Smooth muscle cell (in vitro differentiated cells): Measurements from ENCODE around the gene TPD52L1. TPM values are rescaled to one million over a fixed set of nuclear protein-coding genes. Genes with fewer than 3 reads are reported as not detected.
A peak's percentile ranks its signal among the peaks of the same experiment; 100 is the strongest.

Experiments used
- DNase-seq: peaks from one replicate; lab custom pipeline; 2025; ENCODE audit not compliant: unreplicated experiment; lab: John Stamatoyannopoulos, UW
- H2AFZ ChIP-seq: fragments of 200-600 bp; sonication (generic); 2 replicates; pipeline ENCODE4 v1.6.0; 2016; ENCODE audit warnings: antibody characterized with exemption, low read depth, mild to moderate bottlenecking
- H3F3A ChIP-seq: fragments of 200-600 bp; sonication (generic); 2 replicates; pipeline ENCODE4 v1.6.0; 2017; ENCODE audit warnings: antibody characterized with exemption, low read depth
- H3K27ac ChIP-seq: fragments of 200-600 bp; sonication (generic); 2 replicates; pipeline ENCODE4 v1.5.1; 2016; ENCODE audit warnings: low read depth, mild to moderate bottlenecking
- H3K27me3 ChIP-seq: fragments of 200-600 bp; sonication (generic); 2 replicates; pipeline ENCODE4 v1.6.1; 2016; ENCODE audit warnings: low read depth, mild to moderate bottlenecking
- H3K36me3 ChIP-seq: fragments of 200-600 bp; sonication (generic); 2 replicates; pipeline ENCODE4 v1.5.1; 2016; ENCODE audit warnings: low read depth
- H3K4me1 ChIP-seq: fragments of 200-600 bp; sonication (generic); 2 replicates; pipeline ENCODE4 v1.5.1; 2016; ENCODE audit warnings: low read depth
- H3K4me2 ChIP-seq: fragments of 200-600 bp; sonication (generic); 2 replicates; pipeline ENCODE4 v1.6.0; 2016; ENCODE audit warnings: mild to moderate bottlenecking
- H3K4me3 ChIP-seq: fragments of 200-600 bp; sonication (generic); 2 replicates; pipeline ENCODE4 v1.5.1; 2016; ENCODE audit warnings: mild to moderate bottlenecking
- H3K79me2 ChIP-seq: fragments of 200-600 bp; sonication (generic); 2 replicates; pipeline ENCODE4 v1.6.0; 2016; ENCODE audit warnings: low read depth, mild to moderate bottlenecking
- H3K9ac ChIP-seq: fragments of 200-600 bp; sonication (generic); 2 replicates; pipeline ENCODE4 v1.6.0; 2016; ENCODE audit warnings: low read depth
- H3K9me3 ChIP-seq: fragments of 200-600 bp; sonication (generic); replicated peaks from 2 replicates; pipeline ENCODE4 v1.5.1; 2016; ENCODE audit warnings: low read depth
- H4K20me1 ChIP-seq: fragments of 200-600 bp; sonication (generic); 2 replicates; pipeline ENCODE4 v1.6.0; 2016; ENCODE audit warnings: low read depth
- CTCF ChIP-seq: fragments of 200-600 bp; sonication (generic); IDR thresholded peaks from 2 replicates; pipeline ENCODE4 v1.5.1; 2017; ENCODE audit warnings: borderline replicate concordance, mild to moderate bottlenecking, antibody characterized with exemption; ENCODE audit not compliant: insufficient read depth, poor library complexity, severe bottlenecking
- WGBS: methylation state at CpG from one replicate; pipeline ENCODE4 v1.1.7; 2016; ENCODE audit warnings: low lambda C conversion rate; 5-methylcytosine and 5-hydroxymethylcytosine counted together
- polyA plus RNA-seq: library from polyadenylated mRNA; unstranded; fragments of >200 nt; fragmentation: Nextera tagmentation; extraction: Ambion mirVana; gene quantifications from 2 replicates; pipeline ENCODE4 v1.2.1, GENCODE V29; 2016
- total RNA-seq: library from RNA; depleted of rRNA; stranded (reverse); fragments of >200 nt; gene quantifications from 2 replicates; pipeline ENCODE4 v1.2.3, GENCODE V29; 2014

The TPD52L1 gene
- total and polyA plus RNA-seq, 2 experiments from 2014 or later = 15.3 to 65.8 TPM

- Histone ChIP-seq H3K4me1 (peaks cover 7% of the 10 kb centered on the region), H3K4me3 (no peak overlapping the region), H2AFZ (no peak overlapping the region), H3K9me3 (no peaks in the 10 kb centered on the region), H3K4me2 (no peak overlapping the region), H3K79me2 (no peaks in the 10 kb centered on the region), H3F3A (peaks cover 26% of the 10 kb centered on the region), H4K20me1 (no peaks in the 10 kb centered on the region), H3K36me3 (no peaks in the 10 kb centered on the region), H3K9ac (no peak overlapping the region), H3K27me3 (no peaks in the 10 kb centered on the region), H3K27ac (peak overlapping the region; percentile 80)
- no peak for DNase-seq
- TF ChIP-seq CTCF = no peak
Observed at GRCh38 chr6:125203395-125203794, 49.8 kb downstream of the TPD52L1 start.

- 84% methylated on average over 2 of the region's 2 CpGs for WGBS
- no peak overlapping the region for H2AFZ ChIP-seq
- H3K9me3 ChIP-seq = no peaks in the 10 kb centered on the region
- no peak for DNase-seq
- no peaks in the 10 kb centered on the region for H3K36me3 ChIP-seq
- no peak overlapping the region for H3K9ac ChIP-seq
- peaks cover 7% of the 10 kb centered on the region for H3K4me1 ChIP-seq
- TF ChIP-seq CTCF = no peak
- H3K27ac ChIP-seq = no peak overlapping the region
- H3K4me3 ChIP-seq = no peak overlapping the region
- peaks cover 28% of the 10 kb centered on the region for H3F3A ChIP-seq
- no peaks in the 10 kb centered on the region for H4K20me1 ChIP-seq
- no peaks in the 10 kb centered on the region for H3K27me3 ChIP-seq
- no peaks in the 10 kb centered on the region for H3K79me2 ChIP-seq
- H3K4me2 ChIP-seq = no peak overlapping the region
Observed at GRCh38 chr6:125205931-125206330, 52.4 kb downstream of the TPD52L1 start.

DNA sequence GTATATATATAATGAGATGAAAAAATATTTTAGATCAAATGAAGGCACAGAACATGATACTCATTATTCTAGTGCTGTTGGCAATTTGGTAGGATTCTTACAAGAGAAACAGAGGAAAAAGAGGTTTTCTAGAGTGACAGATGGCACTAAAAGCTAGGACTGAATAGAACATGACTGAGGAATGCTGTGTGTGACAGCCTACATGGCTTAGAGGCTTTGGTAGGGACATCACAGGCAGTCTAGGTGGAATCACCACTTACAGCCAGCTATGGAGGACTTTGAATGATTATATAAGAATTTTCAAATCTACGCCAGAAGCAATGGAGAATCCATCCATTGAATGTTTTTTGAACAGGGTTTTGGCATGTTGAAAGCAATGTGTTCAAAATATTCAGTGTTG lies 52.8 kb downstream of the TPD52L1 start:
- H3K27me3 ChIP-seq = no peaks in the 10 kb centered on the region
- no peak for TF ChIP-seq CTCF
- no peak overlapping the region for H3K9ac ChIP-seq

DNA sequence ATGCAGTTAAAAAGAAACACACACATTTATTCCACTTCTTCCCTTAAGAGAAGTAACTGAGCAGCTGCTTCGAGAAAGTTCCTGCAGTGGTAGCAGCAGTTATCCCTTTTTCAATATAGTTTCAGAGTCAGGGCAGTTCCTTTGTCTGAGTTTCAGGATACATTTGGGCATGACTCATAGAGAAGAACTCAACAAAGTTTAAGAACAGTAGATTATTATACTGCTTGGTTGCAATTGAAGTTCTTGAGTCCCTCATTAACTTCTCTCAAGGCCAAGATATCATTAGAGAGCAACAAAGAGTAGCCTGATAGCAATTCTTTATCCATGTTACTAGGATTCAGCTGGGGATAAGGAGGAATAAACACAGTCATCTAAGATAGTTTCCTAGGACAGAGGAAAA lies 54.4 kb downstream of the TPD52L1 start:
- no peaks in the 10 kb centered on the region for H3K27me3 ChIP-seq
- 35% methylated on average over 1 of the region's 1 CpG for WGBS
- H3K9ac ChIP-seq = no peak overlapping the region
- no peaks in the 10 kb centered on the region for H3K9me3 ChIP-seq
- H3K4me1 ChIP-seq = no peaks in the 10 kb centered on the region
- peaks cover 9% of the 10 kb centered on the region for H3F3A ChIP-seq
- H2AFZ ChIP-seq = no peak overlapping the region
- no peak for TF ChIP-seq CTCF
- no peaks in the 10 kb centered on the region for H3K79me2 ChIP-seq
- no peak overlapping the region for H3K4me3 ChIP-seq
- no peaks in the 10 kb centered on the region for H3K36me3 ChIP-seq
- peak overlapping the region; percentile 42 for H3K27ac ChIP-seq
- H3K4me2 ChIP-seq = peak overlapping the region; percentile 9
- DNase-seq = no peak
- H4K20me1 ChIP-seq = no peaks in the 10 kb centered on the region

More for the DNA sequence above, 52.8 kb downstream of the TPD52L1 start:
- Histone ChIP-seq H3K27ac (no peak overlapping the region), H3F3A (peaks cover 25% of the 10 kb centered on the region), H3K9me3 (no peaks in the 10 kb centered on the region), H3K79me2 (no peaks in the 10 kb centered on the region), H3K36me3 (no peaks in the 10 kb centered on the region), H3K4me1 (peaks cover 7% of the 10 kb centered on the region), H4K20me1 (no peaks in the 10 kb centered on the region), H3K4me3 (no peak overlapping the region), H2AFZ (no peak overlapping the region), H3K4me2 (no peak overlapping the region)
- 96% methylated on average over 1 of the region's 1 CpG for WGBS
- DNase-seq = no peak
